HK-2 (cell line): ENCODE results near the gene LEKR1.
A peak's percentile ranks its signal among the peaks of the same experiment; 100 is the strongest.

Source experiments
- DNase-seq: peaks from one replicate; pipeline ENCODE4 v3.0.0-alpha.2; 2018; ENCODE audit not compliant: unreplicated experiment

Gene LEKR1

DNA sequence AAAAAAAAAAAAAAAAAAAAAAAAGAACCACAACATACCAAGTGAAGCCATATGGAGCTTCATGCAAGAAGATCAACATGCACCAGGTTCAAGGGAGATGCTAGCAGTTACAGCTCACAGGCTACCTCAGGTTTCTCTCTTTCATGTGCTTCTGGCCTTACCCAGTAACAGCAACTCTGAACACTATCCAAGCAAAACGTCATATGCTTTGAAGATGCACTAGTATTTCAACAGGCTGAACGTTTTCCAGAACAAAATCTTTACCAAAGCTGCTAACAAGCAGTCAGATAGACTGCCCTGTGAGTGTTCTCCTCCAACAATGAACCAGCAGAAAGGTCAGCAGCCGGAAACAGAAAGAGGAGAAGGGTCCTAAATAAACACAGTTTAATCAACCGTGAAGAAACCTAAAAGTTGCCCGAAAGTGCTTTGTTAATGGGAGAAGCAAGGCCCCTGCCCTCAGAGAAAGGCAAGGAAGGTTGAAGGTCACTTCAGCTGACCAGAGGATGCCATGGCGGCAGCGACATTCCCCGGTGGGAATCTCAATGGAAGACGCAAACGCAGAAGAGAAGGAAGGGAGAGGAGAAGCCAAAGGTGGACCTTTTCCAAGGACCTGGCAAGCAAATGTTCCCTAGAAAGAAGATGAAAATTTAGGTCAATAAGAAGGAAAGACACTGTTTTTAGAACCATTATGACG, 253.7 kb downstream of the LEKR1 start:
- DNase-seq, result no peak

GRCh38 chr3:157081626-157082210, 255.6 kb downstream of the LEKR1 start:
- DNase-seq, result peak; percentile 96

- DNase-seq, result peak; percentile 45
Observed at GRCh38 chr3:157082305-157082982, 256.3 kb downstream of the LEKR1 start.

DNA sequence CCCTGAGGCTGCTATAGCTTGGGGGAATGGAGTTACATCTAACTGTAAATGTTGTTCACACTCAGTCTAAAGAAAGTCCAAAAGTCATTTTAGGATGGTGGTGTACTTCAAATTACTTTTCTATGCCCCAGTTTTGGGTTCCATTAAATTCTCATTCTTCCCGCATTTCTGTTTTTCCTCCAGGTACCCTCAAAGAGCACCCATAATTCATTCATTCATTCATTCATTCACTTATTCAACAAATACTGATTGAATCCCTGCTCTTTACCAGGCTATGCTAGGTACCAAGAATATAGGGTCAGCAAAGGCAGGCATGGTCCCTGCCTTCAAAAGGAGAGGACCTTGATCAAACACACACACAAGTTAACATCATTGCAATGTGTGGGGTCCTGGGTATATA, 257.7 kb downstream of the LEKR1 start:
- no peak for DNase-seq

- DNase-seq, result no peak
Observed at GRCh38 chr3:157086060-157086750, 260.1 kb downstream of the LEKR1 start.

DNA sequence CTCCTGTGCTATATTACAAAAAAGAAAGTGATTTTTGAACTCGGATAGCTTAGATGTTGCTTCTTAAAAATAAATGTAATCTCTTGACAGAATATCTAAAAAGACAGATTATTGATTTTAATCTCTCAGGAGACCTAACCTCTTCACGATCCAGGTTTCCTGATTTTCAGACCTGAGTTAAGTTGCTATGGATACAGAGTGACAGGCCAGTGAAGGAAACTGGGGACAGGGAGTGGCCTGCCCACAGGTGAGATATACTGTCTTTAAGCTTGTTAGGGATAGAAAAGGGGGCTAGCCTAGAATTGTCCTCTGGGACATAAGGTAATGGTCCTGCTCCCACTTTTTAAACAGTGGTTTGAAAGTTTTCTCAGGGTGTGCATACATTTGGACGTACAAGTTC, 260.6 kb downstream of the LEKR1 start:
- DNase-seq, result no peak

DNA sequence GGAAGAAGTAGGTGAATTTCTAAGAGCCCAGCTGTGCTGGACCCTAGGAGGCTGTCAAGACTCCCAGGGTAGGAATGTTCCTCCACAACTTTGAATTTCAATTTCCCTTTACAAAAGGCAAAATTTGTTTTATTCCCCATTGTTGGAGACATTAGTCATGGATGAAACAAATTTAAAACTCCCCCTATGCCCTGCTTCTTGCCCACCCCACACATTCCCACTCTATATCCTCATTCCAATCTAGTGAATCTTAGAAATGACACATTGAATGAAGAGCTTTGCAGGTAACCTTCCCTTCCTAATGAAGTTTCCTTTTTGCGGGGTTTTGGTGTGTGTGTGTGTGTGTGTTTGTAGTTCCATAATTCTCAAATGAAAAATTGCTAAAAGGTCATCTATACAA, 261.2 kb downstream of the LEKR1 start:
- DNase-seq, result peak; percentile 24

- DNase-seq, result peak; percentile 28
Observed at GRCh38 chr3:157087780-157088600, 261.8 kb downstream of the LEKR1 start.

GRCh38 chr3:157088601-157089454, 262.7 kb downstream of the LEKR1 start:
- DNase-seq, result peak; percentile 96

GRCh38 chr3:157089455-157090221, 263.5 kb downstream of the LEKR1 start:
- peak; percentile 50 for DNase-seq

- DNase-seq, result no peak
Observed at GRCh38 chr3:157091083-157091833, 265.1 kb downstream of the LEKR1 start.

GRCh38 chr3:157092230-157092629, 266.1 kb downstream of the LEKR1 start:
- DNase-seq, result no peak

- no peak for DNase-seq
Observed at GRCh38 chr3:157093096-157093495, 266.9 kb downstream of the LEKR1 start.

DNA sequence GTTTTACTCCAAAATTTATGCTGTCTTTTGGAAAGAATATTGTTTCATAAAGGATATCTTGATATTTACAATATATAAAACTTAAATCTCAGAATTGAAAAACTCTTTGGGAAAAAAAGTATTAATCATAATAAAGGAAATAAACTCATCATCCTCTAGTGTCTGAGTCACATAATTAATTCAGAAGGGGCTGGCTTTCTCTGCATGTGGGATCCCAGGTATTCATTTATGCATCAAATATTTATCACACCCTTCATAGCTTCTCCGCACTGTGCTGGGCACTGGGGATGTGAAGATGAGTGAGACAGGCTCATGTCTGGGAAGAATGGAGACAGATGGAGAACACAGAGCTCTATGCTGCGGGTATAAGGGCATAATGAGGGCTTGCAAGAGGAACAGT, 268.1 kb downstream of the LEKR1 start:
- DNase-seq, result no peak

DNA sequence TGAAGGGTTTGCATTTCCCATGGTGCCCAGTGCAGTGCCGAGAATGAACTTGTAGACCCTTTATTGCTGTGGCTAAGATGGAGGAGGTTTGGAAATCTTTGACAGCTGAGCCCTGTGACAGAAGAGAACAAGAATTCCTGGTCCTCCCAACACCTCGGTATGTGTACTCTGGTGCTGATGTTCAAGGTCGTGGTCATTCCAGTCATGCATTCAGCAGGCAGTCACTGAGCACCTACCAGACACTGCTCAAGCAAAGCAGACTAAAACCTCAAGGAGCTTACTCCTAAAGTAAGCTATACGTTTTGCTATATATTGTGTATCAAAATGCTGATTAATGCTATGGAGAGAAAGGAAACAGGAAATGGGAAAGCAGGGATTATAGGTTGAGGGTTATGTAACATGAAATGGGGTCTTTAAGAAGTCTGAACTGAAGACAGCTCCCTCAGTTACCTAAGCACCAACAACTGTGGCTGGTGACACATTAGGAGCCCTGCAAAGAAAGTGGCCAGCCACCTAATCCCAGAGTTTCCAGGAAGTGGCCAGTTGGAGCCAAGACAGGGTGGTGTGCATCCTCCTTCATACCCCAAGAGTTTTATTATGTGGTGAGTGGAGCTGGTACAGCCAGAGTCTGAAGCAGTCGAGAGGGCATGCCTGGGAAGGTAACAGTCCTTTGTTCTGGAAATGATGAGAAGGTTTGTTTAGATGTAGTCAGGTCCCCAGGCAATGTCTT, 268.8 kb downstream of the LEKR1 start:
- DNase-seq, result no peak
